Subcutaneous abdominal adipose tissue (tissue), 5 donors: ENCODE data around the gene GFRA1.

ENCODE experiments used
- H3K27ac ChIP-seq: one replicate; pipeline ENCODE4 v1.7.0; 2013; ENCODE audit warnings: low read depth, mild to moderate bottlenecking, inconsistent platforms, low read length, moderate library complexity
- H3K27me3 ChIP-seq, 5 donors: one replicate each; pipeline ENCODE4 v1.7.0; 2013; ENCODE audit warnings: low read length in 5 of 5, inconsistent platforms in 1 of 5; ENCODE audit not compliant: control insufficient read depth in 5 of 5, insufficient read depth in 4 of 5
- H3K36me3 ChIP-seq, 5 donors: one replicate each; pipeline ENCODE4 v1.7.0; 2013; ENCODE audit warnings: low read length in 5 of 5; ENCODE audit not compliant: control insufficient read depth in 5 of 5, insufficient read depth in 5 of 5
- H3K4me1 ChIP-seq, 5 donors: one replicate each; pipeline ENCODE4 v1.7.0; 2013; ENCODE audit warnings: low read length in 5 of 5, mild to moderate bottlenecking in 3 of 5, moderate library complexity in 1 of 5; ENCODE audit not compliant: control insufficient read depth in 5 of 5, insufficient read depth in 5 of 5
- H3K4me3 ChIP-seq, 5 donors: one replicate each; pipeline ENCODE4 v1.7.0; 2013; ENCODE audit warnings: low read length in 5 of 5, low read depth in 1 of 5
- H3K9ac ChIP-seq, 5 donors: one replicate each; pipeline ENCODE4 v1.7.0; 2013; ENCODE audit warnings: low read length in 5 of 5, mild to moderate bottlenecking in 4 of 5, moderate library complexity in 3 of 5
- H3K9me3 ChIP-seq, 5 donors: one replicate each; pipeline ENCODE4 v1.7.0; 2013; ENCODE audit warnings: low read length in 5 of 5; ENCODE audit not compliant: control insufficient read depth in 5 of 5
- donor health status: healthy.
- donor health status: healthy.
- donor health status: healthy.
- donor health status: healthy.
- donor health status: healthy.

The GFRA1 gene

GRCh38 chr10:116185199-116185867 is 87.7 kb downstream of the GFRA1 start:
- Histone ChIP-seq H3K4me1 (peaks cover 0 to 16% (median 5%) of the 10 kb centered on the region in 5 donors), H3K9ac (no peak overlapping the region), H3K36me3 (no peaks in the 10 kb centered on the region), H3K4me3 (no peak overlapping the region), H3K27ac (no peak overlapping the region), H3K27me3 (no peaks in the 10 kb centered on the region), H3K9me3 (no peaks in the 10 kb centered on the region)

GRCh38 chr10:116184512-116184794 is 88.6 kb downstream of the GFRA1 start:
- no peak overlapping the region for H3K27ac ChIP-seq
- no peaks in the 10 kb centered on the region for H3K36me3 ChIP-seq
- H3K27me3 ChIP-seq, result no peaks in the 10 kb centered on the region
- H3K9ac ChIP-seq, result no peak overlapping the region
- no peak overlapping the region for H3K4me3 ChIP-seq
- H3K9me3 ChIP-seq, result no peaks in the 10 kb centered on the region
- H3K4me1 ChIP-seq, result peaks cover 0 to 16% (median 5%) of the 10 kb centered on the region in 5 donors

- Histone ChIP-seq H3K9me3 (no peaks in the 10 kb centered on the region), H3K36me3 (no peaks in the 10 kb centered on the region), H3K4me3 (no peak overlapping the region), H3K4me1 (peaks cover 0 to 16% (median 5%) of the 10 kb centered on the region in 5 donors), H3K27ac (no peak overlapping the region), H3K9ac (no peak overlapping the region), H3K27me3 (no peaks in the 10 kb centered on the region)
These were observed 89.1 kb downstream of the GFRA1 start for GRCh38 chr10:116183733-116184511.

GRCh38 chr10:116182426-116182825 is 90.6 kb downstream of the GFRA1 start:
- Histone ChIP-seq H3K4me1 (peaks cover 0 to 16% (median 5%) of the 10 kb centered on the region in 5 donors), H3K27ac (no peak overlapping the region), H3K27me3 (no peaks in the 10 kb centered on the region), H3K9ac (no peak overlapping the region), H3K36me3 (no peaks in the 10 kb centered on the region), H3K9me3 (no peaks in the 10 kb centered on the region), H3K4me3 (no peak overlapping the region)

- H3K9me3 ChIP-seq, result no peaks in the 10 kb centered on the region
- no peaks in the 10 kb centered on the region for H3K27me3 ChIP-seq
- no peak overlapping the region for H3K9ac ChIP-seq
- no peaks in the 10 kb centered on the region for H3K36me3 ChIP-seq
- H3K4me1 ChIP-seq, result no peaks in the 10 kb centered on the region
- H3K4me3 ChIP-seq, result no peak overlapping the region
- H3K27ac ChIP-seq, result no peak overlapping the region
These were observed 94.9 kb downstream of the GFRA1 start for GRCh38 chr10:116178086-116178605.

GRCh38 chr10:116175231-116175630 is 97.8 kb downstream of the GFRA1 start:
- Histone ChIP-seq H3K9ac (no peak overlapping the region), H3K4me3 (no peak overlapping the region), H3K36me3 (no peaks in the 10 kb centered on the region), H3K9me3 (no peaks in the 10 kb centered on the region), H3K27ac (no peak overlapping the region), H3K4me1 (no peaks in the 10 kb centered on the region), H3K27me3 (no peaks in the 10 kb centered on the region)

GRCh38 chr10:116171505-116171904 is 101.5 kb downstream of the GFRA1 start:
- H3K4me1 ChIP-seq, result no peaks in the 10 kb centered on the region
- peaks cover 0 to 5% (median 3%) of the 10 kb centered on the region in 5 donors for H3K9me3 ChIP-seq
- H3K27ac ChIP-seq, result no peak overlapping the region
- H3K4me3 ChIP-seq, result no peak overlapping the region
- no peak overlapping the region for H3K9ac ChIP-seq
- no peaks in the 10 kb centered on the region for H3K36me3 ChIP-seq
- H3K27me3 ChIP-seq, result no peaks in the 10 kb centered on the region

- Histone ChIP-seq H3K27ac (no peak overlapping the region), H3K27me3 (no peaks in the 10 kb centered on the region), H3K36me3 (no peaks in the 10 kb centered on the region), H3K9ac (no peak overlapping the region), H3K4me3 (no peak overlapping the region), H3K9me3 (peaks cover 0 to 5% (median 3%) of the 10 kb centered on the region in 5 donors), H3K4me1 (no peaks in the 10 kb centered on the region)
These were observed 102.2 kb downstream of the GFRA1 start for GRCh38 chr10:116170815-116171250.

GRCh38 chr10:116169782-116170445 is 103.1 kb downstream of the GFRA1 start:
- no peaks in the 10 kb centered on the region for H3K4me1 ChIP-seq
- no peaks in the 10 kb centered on the region for H3K27me3 ChIP-seq
- peaks cover 0 to 5% (median 3%) of the 10 kb centered on the region in 5 donors for H3K9me3 ChIP-seq
- no peak overlapping the region for H3K4me3 ChIP-seq
- no peaks in the 10 kb centered on the region for H3K36me3 ChIP-seq
- no peak overlapping the region for H3K27ac ChIP-seq
- no peak overlapping the region for H3K9ac ChIP-seq

GRCh38 chr10:116168745-116169144 is 104.3 kb downstream of the GFRA1 start:
- Histone ChIP-seq H3K36me3 (no peaks in the 10 kb centered on the region), H3K9me3 (peaks cover 0 to 5% (median 3%) of the 10 kb centered on the region in 5 donors), H3K9ac (no peak overlapping the region), H3K27ac (no peak overlapping the region), H3K27me3 (no peaks in the 10 kb centered on the region), H3K4me1 (no peaks in the 10 kb centered on the region), H3K4me3 (no peak overlapping the region)
